HepG2 (cell line): ENCODE results near the gene ZNF860. TPM values are rescaled to one million over a fixed set of nuclear protein-coding genes. Genes with fewer than 3 reads are reported as not detected.

Source experiments
- AHDC1 ChIP-seq: sonication (generic); formaldehyde crosslinking; IDR thresholded peaks from 2 replicates; pipeline ENCODE4 v1.5.1; 2020; ENCODE audit warnings: mild to moderate bottlenecking, missing genetic modification reagents, borderline replicate concordance
- ATAD3A ChIP-seq: sonication (generic); formaldehyde crosslinking; IDR thresholded peaks from 2 replicates; pipeline ENCODE4 v1.4.0; 2020; ENCODE audit warnings: missing genetic modification reagents
- HMGXB4 ChIP-seq, 2 experiments: sonication (generic) in 1 of 2; formaldehyde crosslinking in 1 of 2; IDR thresholded peaks; 2 replicates each; pipeline versions ENCODE4 v1.4.0 to v1.6.1; 2018 to 2020; ENCODE audit warnings: missing genetic modification reagents in 2 of 2, borderline replicate concordance in 1 of 2, low read depth in 1 of 2, mild to moderate bottlenecking in 1 of 2, missing biosample characterization in 1 of 2
- KDM2A ChIP-seq: sonication (generic); formaldehyde crosslinking; IDR thresholded peaks from 2 replicates; pipeline ENCODE4 v1.4.0; 2020; ENCODE audit warnings: low read depth, missing genetic modification reagents, borderline replicate concordance
- MIXL1 ChIP-seq: IDR thresholded peaks from 2 replicates; pipeline ENCODE4 v1.6.1; 2016
- MYPOP ChIP-seq: sonication (generic); formaldehyde crosslinking; IDR thresholded peaks from 2 replicates; pipeline ENCODE4 v1.8.1; 2023; ENCODE audit warnings: mild to moderate bottlenecking, moderate library complexity, missing genetic modification reagents
- MZF1 ChIP-seq: sonication (generic); formaldehyde crosslinking; IDR thresholded peaks from 2 replicates; pipeline ENCODE4 v1.8.1; 2023; ENCODE audit warnings: mild to moderate bottlenecking, missing genetic modification reagents, borderline replicate concordance
- NFE2 ChIP-seq: sonication (generic); formaldehyde crosslinking; IDR thresholded peaks from 2 replicates; pipeline ENCODE4 v1.4.0; 2020; ENCODE audit warnings: missing genetic modification reagents
- NR2F1 ChIP-seq, 2 experiments: fragments of 450-650 bp in 1 of 2; formaldehyde crosslinking in 1 of 2; IDR thresholded peaks; 2 replicates each; pipeline versions ENCODE4 v1.5.0 to v1.6.1; 2016 to 2020; ENCODE audit warnings: mild to moderate bottlenecking in 1 of 2, missing compliant biosample characterization in 1 of 2, missing genetic modification reagents in 1 of 2, moderate library complexity in 1 of 2
- SATB2 ChIP-seq: sonication (generic); formaldehyde crosslinking; IDR thresholded peaks from 2 replicates; pipeline ENCODE4 v1.5.0; 2020; ENCODE audit warnings: missing genetic modification reagents
- TOE1 ChIP-seq: sonication (generic); formaldehyde crosslinking; IDR thresholded peaks from 2 replicates; pipeline ENCODE4 v1.4.0; 2020; ENCODE audit warnings: mild to moderate bottlenecking, missing genetic modification reagents
- ZBTB26 ChIP-seq: IDR thresholded peaks from 2 replicates; pipeline ENCODE4 v1.6.1; 2016; ENCODE audit warnings: missing compliant biosample characterization, missing genetic modification reagents, borderline replicate concordance
- ZBTB43 ChIP-seq: sonication (generic); formaldehyde crosslinking; conservative IDR thresholded peaks from 2 replicates; pipeline ENCODE4 v1.4.0; 2020; ENCODE audit warnings: missing genetic modification reagents
- ZNF704 ChIP-seq: sonication (generic); formaldehyde crosslinking; IDR thresholded peaks from 2 replicates; pipeline ENCODE4 v1.8.1; 2023; ENCODE audit warnings: mild to moderate bottlenecking, inconsistent platforms, moderate library complexity, missing genetic modification reagents, borderline replicate concordance
- polyA plus RNA-seq, 8 experiments: library from polyadenylated mRNA; depleted of rRNA in 3 of 8; stranded (reverse) in 7 of 8; unstranded in 1 of 8; fragments of >200 nt; fragmentation: Illumina TruSeq in 4 of 8; extraction: Trizol in 4 of 8; gene quantifications; 2 replicates each; pipeline versions ENCODE4 v1.2.1 to v1.2.3, GENCODE V29; 2011 to 2016; ENCODE audit warnings: low read depth in 4 of 8, missing spikeins in 1 of 8, mixed read lengths in 1 of 8; ENCODE audit not compliant: insufficient read depth in 1 of 8
- total RNA-seq, 5 experiments: library from RNA; depleted of rRNA; stranded (reverse); fragments of >200 nt; fragmentation: Illumina TruSeq; extraction: Trizol; gene quantifications; 2 replicates each; pipeline ENCODE4 v1.2.3, GENCODE V29; 2016; ENCODE audit warnings: low read depth in 1 of 5

ZNF860 gene
- total and polyA plus RNA-seq, 2 of the 13 experiments (the other 11 are each of a cell fraction or from before 2014, with no cell fraction given) = 0.55 to 0.73 TPM

GRCh38 chr3:31952205-31952604, 29.3 kb upstream of the ZNF860 start (continued):
- TF ChIP-seq AHDC1 (CRISPR knock-in tag) (no peak), NFE2 (CRISPR knock-in tag) (no peak), ZBTB26 (no peak), MYPOP (CRISPR knock-in tag) (no peak), ATAD3A (no peak), ZNF704 (CRISPR knock-in tag) (no peak), ZBTB43 (CRISPR knock-in tag) (no peak), MZF1 (no peak), MIXL1 (CRISPR knock-in tag) (no peak), KDM2A (CRISPR knock-in tag) (no peak), TOE1 (CRISPR knock-in tag) (no peak), NR2F1 (CRISPR knock-in tag; IDR thresholded peaks at IDR 0.05) (no peak), SATB2 (CRISPR knock-in tag) (no peak), HMGXB4 (CRISPR knock-in tag; IDR thresholded peaks at IDR 0.05; ENCODE audit: borderline replicate concordance in 1 of 2, low read depth in 1 of 2) (no peak)
